Naive thymus-derived CD8-positive, alpha-beta T cell (primary cell): Measurements from ENCODE around the gene ROBO1. TPM values are rescaled to one million over a fixed set of nuclear protein-coding genes. Genes with fewer than 3 reads are reported as not detected.

Source experiments
- ATAC-seq, 2 donors: fragments of 150-1000 bp; cut with Tn5 transposase in 1 of 2; sonication (Bioruptor Pico), chemical (Tn5 transposase) in 1 of 2; 1 replicate in 1 of 2; 2 replicates in 1 of 2; pipeline ENCODE4 v1.10.0; 2021; ENCODE audit warnings: mild to moderate bottlenecking in 2 of 2, moderate library complexity in 2 of 2
- POLR2A ChIA-PET: fragments of 350-600 bp; sonication (Branson Sonifier 250); formaldehyde crosslinking; loops from one replicate; lab custom pipeline; 2021; ENCODE audit warnings: antibody characterized with exemption; lab: Charles Lee
- DNase-seq, 10 donors: peaks; one replicate each; pipeline versions ENCODE4 v3.0.0 to v3.0.0-alpha.2; 2020 to 2022
- H3K27ac Mint-ChIP-seq, 10 donors: one replicate each; pipeline ENCODE4 v1.8.0; 2020 to 2022; ENCODE audit warnings: mild to moderate bottlenecking in 10 of 10, mixed read lengths in 10 of 10, moderate library complexity in 4 of 10, inconsistent platforms in 1 of 10
- H3K27me3 Mint-ChIP-seq, 5 donors: one replicate each; pipeline ENCODE4 v1.8.0; 2021 to 2022; ENCODE audit warnings: mixed read lengths in 5 of 5
- H3K36me3 Mint-ChIP-seq, 3 donors: one replicate each; pipeline ENCODE4 v1.8.0; 2020 to 2022; ENCODE audit warnings: mixed read lengths in 3 of 3, mild to moderate bottlenecking in 2 of 3, inconsistent platforms in 1 of 3
- H3K4me1 Mint-ChIP-seq, 4 donors: one replicate each; pipeline ENCODE4 v1.8.0; 2021 to 2022; ENCODE audit warnings: mixed read lengths in 4 of 4
- H3K4me3 Mint-ChIP-seq, 10 donors: one replicate each; pipeline ENCODE4 v1.8.0; 2020 to 2022; ENCODE audit warnings: mild to moderate bottlenecking in 10 of 10, mixed read lengths in 10 of 10, moderate library complexity in 6 of 10, inconsistent platforms in 1 of 10
- H3K9me3 Mint-ChIP-seq, 9 donors: one replicate each; pipeline ENCODE4 v1.8.0; 2020 to 2022; ENCODE audit warnings: mixed read lengths in 9 of 9, mild to moderate bottlenecking in 3 of 9, inconsistent platforms in 1 of 9, moderate library complexity in 1 of 9
- polyA plus RNA-seq, 3 donors: library from polyadenylated mRNA; unstranded; fragments of 300-500 nt; fragmentation: Illumina TruSeq; gene quantifications; one replicate each; pipeline ENCODE4 v1.2.3, GENCODE V29; 2021
- total RNA-seq, 8 experiments: library from RNA in 2 of 8; stranded (reverse) in 2 of 8; gene quantifications; one replicate each; pipeline ENCODE4 v1.2.3 and lab custom pipeline; 2021 to 2026

Gene ROBO1
- total and polyA plus RNA-seq, 5 experiments from 2014 or later = 2.3 to 16.3 (median 12.5) TPM

- DNase-seq (no peak), ATAC-seq (no peak)
- peaks cover 0 to 4% (median 0%) of the 10 kb centered on the region in 9 donors for H3K9me3 Mint-ChIP-seq
- POLR2A ChIA-PET = no interaction called here
- no peaks in the 10 kb centered on the region for H3K4me1 Mint-ChIP-seq
- no peak overlapping the region for H3K27ac Mint-ChIP-seq
- no peak overlapping the region for H3K4me3 Mint-ChIP-seq
- H3K36me3 Mint-ChIP-seq = no peaks in the 10 kb centered on the region
- no peaks in the 10 kb centered on the region for H3K27me3 Mint-ChIP-seq
These were observed 855.5 kb downstream of the ROBO1 start for GRCh38 chr3:78912259-78912658.

- ATAC-seq (no peak), DNase-seq (no peak)
- Mint-ChIP-seq H3K4me3 (no peak overlapping the region), H3K36me3 (no peaks in the 10 kb centered on the region), H3K27ac (no peak overlapping the region), H3K9me3 (peaks cover 0 to 9% (median 0%) of the 10 kb centered on the region in 9 donors), H3K4me1 (no peaks in the 10 kb centered on the region), H3K27me3 (no peaks in the 10 kb centered on the region)
- POLR2A ChIA-PET = no interaction called here
These were observed 856.4 kb downstream of the ROBO1 start for GRCh38 chr3:78911394-78911793.

GRCh38 chr3:78908236-78908635, 859.6 kb downstream of the ROBO1 start:
- POLR2A ChIA-PET = no interaction called here
- no peaks in the 10 kb centered on the region for H3K4me1 Mint-ChIP-seq
- H3K4me3 Mint-ChIP-seq = no peak overlapping the region
- ATAC-seq (no peak), DNase-seq (no peak)
- peaks cover 0 to 9% (median 0%) of the 10 kb centered on the region in 9 donors for H3K9me3 Mint-ChIP-seq
- no peaks in the 10 kb centered on the region for H3K27me3 Mint-ChIP-seq
- no peak overlapping the region for H3K27ac Mint-ChIP-seq
- no peaks in the 10 kb centered on the region for H3K36me3 Mint-ChIP-seq

DNA sequence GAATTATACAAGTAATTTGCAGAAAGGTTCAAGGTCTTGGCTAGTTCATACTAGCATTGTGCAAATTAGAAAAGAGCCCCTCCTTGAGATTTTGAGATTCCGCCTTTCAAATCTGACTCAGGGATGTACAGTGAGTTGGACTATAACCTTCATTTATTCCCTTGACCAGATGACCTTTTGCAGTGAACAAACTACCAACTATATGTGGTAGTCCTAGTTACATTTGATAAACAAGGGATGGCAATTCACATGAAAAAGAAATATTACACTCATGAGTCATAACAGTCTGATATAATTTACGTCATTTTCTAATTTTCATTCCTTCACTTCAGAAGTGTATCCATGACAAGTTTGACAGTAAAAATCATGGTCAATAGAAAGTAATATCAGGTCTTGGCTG, 860.4 kb downstream of the ROBO1 start:
- no peaks in the 10 kb centered on the region for H3K4me1 Mint-ChIP-seq
- H3K4me3 Mint-ChIP-seq = no peak overlapping the region
- POLR2A ChIA-PET = no interaction called here
- no peak for DNase-seq
- peaks cover 0 to 9% (median 0%) of the 10 kb centered on the region in 9 donors for H3K9me3 Mint-ChIP-seq
- no peaks in the 10 kb centered on the region for H3K36me3 Mint-ChIP-seq
- no peak for ATAC-seq
- no peak overlapping the region for H3K27ac Mint-ChIP-seq
- H3K27me3 Mint-ChIP-seq = no peaks in the 10 kb centered on the region

GRCh38 chr3:78906930-78907329, 860.9 kb downstream of the ROBO1 start:
- POLR2A ChIA-PET = no interaction called here
- Mint-ChIP-seq H3K27ac (no peak overlapping the region), H3K4me3 (no peak overlapping the region), H3K27me3 (no peaks in the 10 kb centered on the region), H3K9me3 (peaks cover 0 to 9% (median 0%) of the 10 kb centered on the region in 9 donors), H3K4me1 (no peaks in the 10 kb centered on the region), H3K36me3 (no peaks in the 10 kb centered on the region)
- DNase-seq = no peak
- ATAC-seq = no peak

DNA sequence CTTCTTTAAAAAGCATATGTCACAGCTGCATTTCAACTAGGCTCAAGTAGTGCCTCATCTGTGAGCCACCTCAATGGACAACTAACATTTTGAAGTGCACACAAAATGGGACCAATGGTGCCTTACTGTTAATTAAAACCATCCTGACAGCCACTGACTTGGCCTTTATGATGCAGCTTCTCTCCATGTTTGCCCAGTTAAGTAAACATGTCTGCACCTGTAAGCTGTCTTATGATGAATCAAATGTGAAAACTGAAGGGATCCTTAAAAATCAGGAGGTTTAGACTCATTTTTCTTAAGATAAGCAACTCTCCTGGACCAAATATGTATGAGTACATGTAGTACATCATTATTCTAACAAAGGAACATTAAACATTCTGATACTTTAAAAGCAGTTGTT, 861.6 kb downstream of the ROBO1 start:
- no peaks in the 10 kb centered on the region for H3K4me1 Mint-ChIP-seq
- no peaks in the 10 kb centered on the region for H3K36me3 Mint-ChIP-seq
- H3K4me3 Mint-ChIP-seq = no peak overlapping the region
- no peaks in the 10 kb centered on the region for H3K27me3 Mint-ChIP-seq
- H3K9me3 Mint-ChIP-seq = peaks cover 0 to 9% (median 0%) of the 10 kb centered on the region in 9 donors
- H3K27ac Mint-ChIP-seq = no peak overlapping the region
- ATAC-seq (no peak), DNase-seq (no peak)
- POLR2A ChIA-PET = no interaction called here

- no peaks in the 10 kb centered on the region for H3K36me3 Mint-ChIP-seq
- H3K27me3 Mint-ChIP-seq = no peaks in the 10 kb centered on the region
- ATAC-seq (no peak), DNase-seq (no peak)
- peaks cover 0 to 9% (median 0%) of the 10 kb centered on the region in 9 donors for H3K9me3 Mint-ChIP-seq
- H3K4me1 Mint-ChIP-seq = no peaks in the 10 kb centered on the region
- H3K27ac Mint-ChIP-seq = no peak overlapping the region
- POLR2A ChIA-PET = no interaction called here
- H3K4me3 Mint-ChIP-seq = no peak overlapping the region
These were observed 862.1 kb downstream of the ROBO1 start for GRCh38 chr3:78905700-78906099.

GRCh38 chr3:78901544-78901943, 866.3 kb downstream of the ROBO1 start:
- ATAC-seq = no peak
- Mint-ChIP-seq H3K9me3 (peaks cover 0 to 4% (median 0%) of the 10 kb centered on the region in 9 donors), H3K4me1 (no peaks in the 10 kb centered on the region), H3K27me3 (no peaks in the 10 kb centered on the region), H3K36me3 (no peaks in the 10 kb centered on the region), H3K4me3 (no peak overlapping the region), H3K27ac (no peak overlapping the region)
- no peak for DNase-seq
- POLR2A ChIA-PET = no interaction called here

- Mint-ChIP-seq H3K9me3 (peaks cover 0 to 4% (median 0%) of the 10 kb centered on the region in 9 donors), H3K27me3 (no peaks in the 10 kb centered on the region), H3K27ac (no peak overlapping the region), H3K36me3 (no peaks in the 10 kb centered on the region), H3K4me1 (peaks cover 0 to 2% (median 0%) of the 10 kb centered on the region in 4 donors), H3K4me3 (no peak overlapping the region)
- POLR2A ChIA-PET = no interaction called here
- no peak for DNase-seq
- ATAC-seq = no peak
These were observed 866.9 kb downstream of the ROBO1 start for GRCh38 chr3:78900880-78901279.

DNA sequence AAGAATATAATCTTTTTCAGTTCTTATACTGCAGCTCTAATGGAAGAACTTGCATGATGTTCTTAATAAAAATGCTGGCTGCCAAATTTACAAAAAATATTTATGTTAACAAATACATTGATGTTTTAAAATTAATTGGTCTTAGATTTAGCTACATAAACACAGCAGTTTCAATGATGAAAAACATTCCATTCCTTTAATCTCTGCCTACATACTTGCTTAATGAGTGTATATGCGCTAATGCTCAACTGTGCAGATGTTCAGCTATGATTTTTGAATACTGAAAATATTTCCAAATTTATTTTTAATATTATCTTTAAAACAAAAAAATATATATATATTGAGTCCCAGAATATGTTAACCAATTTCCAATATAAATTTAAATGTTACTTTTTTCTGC, 867.4 kb downstream of the ROBO1 start:
- POLR2A ChIA-PET = no interaction called here
- peaks cover 0 to 5% (median 0%) of the 10 kb centered on the region in 4 donors for H3K4me1 Mint-ChIP-seq
- no peak overlapping the region for H3K27ac Mint-ChIP-seq
- no peak overlapping the region for H3K4me3 Mint-ChIP-seq
- H3K36me3 Mint-ChIP-seq = no peaks in the 10 kb centered on the region
- H3K27me3 Mint-ChIP-seq = no peaks in the 10 kb centered on the region
- H3K9me3 Mint-ChIP-seq = peaks cover 0 to 4% (median 0%) of the 10 kb centered on the region in 9 donors
- DNase-seq = no peak
- no peak for ATAC-seq

DNA sequence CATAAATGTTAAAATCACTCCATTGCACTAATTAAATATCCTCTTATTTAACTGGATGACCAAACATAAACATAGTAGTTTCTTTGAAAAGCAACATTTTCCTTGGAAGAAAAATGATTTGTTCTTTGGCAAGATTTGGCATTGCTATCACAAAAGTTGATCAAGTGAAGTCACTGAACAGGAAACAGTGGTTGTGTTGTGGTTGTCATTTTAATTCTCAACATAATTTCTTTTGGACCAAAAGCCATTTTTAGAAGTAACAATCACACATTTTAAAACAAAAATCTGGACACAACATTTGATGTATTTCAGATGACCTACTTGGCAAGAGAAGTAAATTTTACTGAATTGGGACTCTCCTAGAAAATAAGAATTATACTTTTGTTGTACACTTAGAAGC, 872.3 kb downstream of the ROBO1 start:
- POLR2A ChIA-PET = no interaction called here
- ATAC-seq (no peak), DNase-seq (no peak)
- no peak overlapping the region for H3K4me3 Mint-ChIP-seq
- H3K4me1 Mint-ChIP-seq = peaks cover 0 to 5% (median 1%) of the 10 kb centered on the region in 4 donors
- H3K27ac Mint-ChIP-seq = no peak overlapping the region
- H3K36me3 Mint-ChIP-seq = peaks cover 0 to 5% (median 0%) of the 10 kb centered on the region in 3 donors
- peaks cover 0 to 14% (median 7%) of the 10 kb centered on the region in 9 donors for H3K9me3 Mint-ChIP-seq
- H3K27me3 Mint-ChIP-seq = no peaks in the 10 kb centered on the region

DNA sequence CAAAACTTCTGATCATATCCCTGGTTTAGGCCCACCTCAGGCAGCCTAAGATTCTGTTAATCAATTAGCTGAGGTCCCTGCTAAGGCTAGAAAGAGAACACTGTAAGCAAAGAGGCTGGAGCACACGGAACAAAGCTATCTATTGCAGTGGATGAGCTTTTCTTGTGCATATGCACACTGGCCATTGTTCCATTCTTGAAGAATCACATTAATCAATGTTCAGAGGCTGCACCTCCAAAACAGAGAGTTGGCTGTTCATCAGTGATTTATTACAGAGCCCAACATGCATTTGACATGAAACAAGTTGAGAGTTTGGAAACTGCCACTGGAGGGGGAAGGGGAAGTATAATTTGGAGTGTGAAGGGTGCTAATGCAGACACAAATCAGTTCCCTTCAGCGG, 873.0 kb downstream of the ROBO1 start:
- POLR2A ChIA-PET = no interaction called here
- Mint-ChIP-seq H3K4me1 (peaks cover 0 to 5% (median 1%) of the 10 kb centered on the region in 4 donors), H3K27ac (no peak overlapping the region), H3K9me3 (peaks cover 0 to 16% (median 7%) of the 10 kb centered on the region in 9 donors), H3K36me3 (peaks cover 0 to 8% (median 0%) of the 10 kb centered on the region in 3 donors), H3K27me3 (no peaks in the 10 kb centered on the region), H3K4me3 (no peak overlapping the region)
- DNase-seq (no peak), ATAC-seq (no peak)

DNA sequence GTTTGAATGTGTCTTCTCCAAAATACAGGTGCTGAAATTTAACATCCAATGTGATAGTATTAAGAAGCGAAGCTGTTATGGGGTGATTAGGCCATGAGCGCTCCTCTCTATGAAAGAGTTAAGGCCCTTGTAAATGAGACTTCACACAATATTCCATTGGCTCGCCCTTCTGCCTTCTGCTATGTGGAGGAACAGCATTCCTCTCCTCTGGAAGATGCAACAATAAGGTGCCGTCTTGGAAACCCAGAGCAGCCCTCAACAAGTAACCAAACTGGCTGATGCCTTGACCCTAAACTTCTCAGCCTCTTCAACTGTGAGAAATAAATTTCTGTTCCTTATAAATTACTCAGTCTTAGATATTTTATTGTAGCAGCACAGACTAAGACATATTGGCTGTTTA, 874.6 kb downstream of the ROBO1 start:
- Mint-ChIP-seq H3K27me3 (no peaks in the 10 kb centered on the region), H3K4me1 (peaks cover 0 to 7% (median 1%) of the 10 kb centered on the region in 4 donors), H3K4me3 (no peak overlapping the region), H3K36me3 (peaks cover 0 to 10% (median 0%) of the 10 kb centered on the region in 3 donors), H3K9me3 (peaks cover 0 to 17% (median 9%) of the 10 kb centered on the region in 9 donors), H3K27ac (no peak overlapping the region)
- no peak for ATAC-seq
- POLR2A ChIA-PET = no interaction called here
- no peak for DNase-seq

GRCh38 chr3:78889348-78889747, 878.5 kb downstream of the ROBO1 start:
- peaks cover 0 to 10% (median 0%) of the 10 kb centered on the region in 3 donors for H3K36me3 Mint-ChIP-seq
- peaks cover 0 to 21% (median 2%) of the 10 kb centered on the region in 9 donors for H3K9me3 Mint-ChIP-seq
- POLR2A ChIA-PET = no interaction called here
- H3K27ac Mint-ChIP-seq = no peak overlapping the region
- no peaks in the 10 kb centered on the region for H3K27me3 Mint-ChIP-seq
- H3K4me1 Mint-ChIP-seq = peaks cover 0 to 8% (median 0%) of the 10 kb centered on the region in 4 donors
- H3K4me3 Mint-ChIP-seq = no peak overlapping the region
- ATAC-seq (no peak), DNase-seq (no peak)
